Stomach smooth muscle (tissue), 2 donors: Measurements from ENCODE around the gene GGCX.
A peak's percentile ranks its signal among the peaks of the same experiment; 100 is the strongest.

Source experiments
- H3K27ac ChIP-seq: one replicate; pipeline ENCODE4 v1.7.0; 2013; ENCODE audit warnings: mild to moderate bottlenecking, low read length, inconsistent platforms
- H3K27me3 ChIP-seq, 2 donors: one replicate each; pipeline ENCODE4 v1.7.0; 2013; ENCODE audit warnings: low read length in 2 of 2; ENCODE audit not compliant: insufficient read depth in 2 of 2, control insufficient read depth in 1 of 2
- H3K36me3 ChIP-seq, 2 donors: one replicate each; pipeline ENCODE4 v1.7.0; 2013; ENCODE audit warnings: low read length in 2 of 2; ENCODE audit not compliant: control insufficient read depth in 2 of 2, insufficient read depth in 2 of 2
- H3K4me1 ChIP-seq: one replicate; pipeline ENCODE4 v1.7.0; 2013; ENCODE audit warnings: low read length; ENCODE audit not compliant: control insufficient read depth, insufficient read depth
- H3K4me3 ChIP-seq, 2 donors: one replicate each; pipeline ENCODE4 v1.7.0; 2013; ENCODE audit warnings: low read length in 2 of 2
- H3K9ac ChIP-seq, 2 donors: one replicate each; pipeline ENCODE4 v1.7.0; 2013; ENCODE audit warnings: low read length in 2 of 2, mild to moderate bottlenecking in 1 of 2
- H3K9me3 ChIP-seq, 2 donors: one replicate each; pipeline ENCODE4 v1.7.0; 2013; ENCODE audit warnings: low read length in 2 of 2; ENCODE audit not compliant: control insufficient read depth in 2 of 2
- donor health status: healthy.
- donor health status: Pancreatic carcinoma.

The GGCX gene

GRCh38 chr2:85540133-85540648 is 21.1 kb downstream of the GGCX start:
- Histone ChIP-seq H3K4me3 (peak overlapping the region; percentile 95 to 98), H3K27ac (peak overlapping the region; percentile 100), H3K9me3 (no peaks in the 10 kb centered on the region), H3K9ac (peak overlapping the region; percentile 99 to 100), H3K36me3 (peaks cover 21 to 27% of the 10 kb centered on the region in 2 donors), H3K4me1 (peaks cover 59% of the 10 kb centered on the region), H3K27me3 (no peaks in the 10 kb centered on the region)

GRCh38 chr2:85539361-85540132 is 21.7 kb downstream of the GGCX start:
- H3K27ac ChIP-seq, result peak overlapping the region; percentile 100
- peak overlapping the region; percentile 95 to 98 for H3K4me3 ChIP-seq
- peak overlapping the region; percentile 99 to 100 for H3K9ac ChIP-seq
- H3K9me3 ChIP-seq, result no peaks in the 10 kb centered on the region
- peaks cover 54% of the 10 kb centered on the region for H3K4me1 ChIP-seq
- no peaks in the 10 kb centered on the region for H3K27me3 ChIP-seq
- peaks cover 21 to 27% of the 10 kb centered on the region in 2 donors for H3K36me3 ChIP-seq

DNA sequence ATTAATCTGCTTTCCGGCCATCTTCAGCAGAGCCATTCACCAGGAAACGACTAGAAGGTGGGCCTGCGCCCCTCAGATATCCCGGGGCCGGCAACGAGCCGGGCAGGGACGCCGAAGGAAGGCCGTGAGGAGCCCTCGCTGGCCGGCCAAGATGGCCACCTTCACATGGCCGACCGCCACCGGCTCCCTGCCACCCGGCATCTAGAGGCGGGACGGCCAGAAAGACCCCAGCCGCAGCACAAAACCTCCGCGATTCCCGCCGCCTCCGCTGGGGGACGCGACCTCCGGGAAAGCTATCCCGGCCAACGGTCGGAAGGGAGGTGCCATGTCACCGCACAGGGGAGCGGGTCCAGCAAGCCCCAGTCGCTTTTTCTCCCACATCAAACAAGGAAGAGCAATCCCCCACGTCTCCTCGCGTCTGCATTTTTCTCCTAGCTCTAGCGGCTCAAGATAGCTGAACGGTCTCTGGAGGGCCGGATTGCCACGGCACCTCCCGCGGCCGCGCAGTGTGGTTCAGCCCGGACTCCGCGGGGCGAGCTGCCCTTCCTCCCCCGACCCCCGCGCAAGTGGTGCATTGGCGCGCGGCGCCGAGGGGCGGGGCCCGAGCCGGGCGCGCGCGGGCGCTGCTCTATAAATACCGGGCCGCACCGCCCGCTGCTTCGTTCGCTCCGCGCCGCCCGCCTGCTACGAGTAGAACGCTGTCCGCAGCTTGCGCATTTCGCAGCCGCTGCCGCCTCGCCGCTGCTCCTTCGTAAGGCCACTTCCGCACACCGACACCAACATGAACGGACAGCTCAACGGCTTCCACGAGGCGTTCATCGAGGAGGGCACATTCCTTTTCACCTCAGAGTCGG is 22.6 kb downstream of the GGCX start, which contains the start of gene MAT2A:
TSS of gene MAT2A (plus strand) at position 662 of the 854 bp plus-strand sequence. CDS start at position 782, 120 bp downstream.
- H3K36me3 ChIP-seq, result peaks cover 21 to 24% of the 10 kb centered on the region in 2 donors
- H3K9ac ChIP-seq, result peak within 1 kb of the TSS; percentile 99 to 100
- H3K9me3 ChIP-seq, result no peaks in the 10 kb centered on the region
- H3K4me1 ChIP-seq, result peaks cover 46% of the 10 kb centered on the region
- no peaks in the 10 kb centered on the region for H3K27me3 ChIP-seq
- peak within 1 kb of the TSS; percentile 95 to 98 for H3K4me3 ChIP-seq
- H3K27ac ChIP-seq, result peak within 1 kb of the TSS; percentile 100

- peak overlapping the region; percentile 100 for H3K27ac ChIP-seq
- peak overlapping the region; percentile 99 to 100 for H3K9ac ChIP-seq
- peaks cover 17 to 19% of the 10 kb centered on the region in 2 donors for H3K36me3 ChIP-seq
- H3K4me1 ChIP-seq, result peaks cover 39% of the 10 kb centered on the region
- no peaks in the 10 kb centered on the region for H3K27me3 ChIP-seq
- H3K9me3 ChIP-seq, result no peaks in the 10 kb centered on the region
- H3K4me3 ChIP-seq, result peak overlapping the region; percentile 89 to 98
These were observed 23.4 kb downstream of the GGCX start for GRCh38 chr2:85537600-85538506.

DNA sequence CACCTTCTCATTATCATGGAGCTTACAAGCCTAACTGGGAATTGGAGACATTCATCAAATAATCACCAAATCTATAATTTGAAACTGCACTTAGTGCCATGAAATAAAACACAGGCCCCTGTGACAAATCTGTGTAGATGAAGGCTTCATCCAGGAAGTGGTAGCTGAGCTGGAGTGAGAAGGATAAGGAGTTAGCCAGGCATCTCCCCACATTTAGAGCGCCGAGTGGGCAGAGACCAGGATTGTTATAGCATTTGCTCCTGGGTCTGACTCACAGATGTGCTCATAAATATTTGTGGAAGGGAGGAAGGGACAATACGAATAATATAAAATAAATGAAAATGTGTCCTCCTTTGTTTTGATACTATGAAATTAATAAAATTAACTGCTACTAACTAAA is 24.8 kb downstream of the GGCX start:
- H3K4me3 ChIP-seq, result no peak overlapping the region

DNA sequence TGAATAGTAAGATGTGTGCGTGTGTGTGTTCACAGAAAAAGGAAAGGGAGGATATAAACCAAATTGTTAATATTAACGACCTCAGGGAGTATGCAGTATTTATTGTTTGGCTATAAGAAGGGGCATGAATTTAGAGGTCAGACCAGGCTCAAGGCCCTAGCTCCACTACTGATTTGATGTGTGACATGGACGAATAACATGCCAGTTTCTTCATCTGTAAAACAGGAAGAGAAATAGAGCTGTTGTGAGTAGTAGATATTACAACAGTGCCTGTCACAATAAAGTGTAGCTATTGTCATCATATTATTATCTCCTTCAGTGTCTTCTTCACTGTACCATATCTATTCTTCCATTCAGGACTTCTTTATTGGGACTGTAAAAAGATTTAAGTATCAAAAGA is 26.4 kb downstream of the GGCX start:
- Histone ChIP-seq H3K27ac (no peak overlapping the region), H3K4me1 (peaks cover 22% of the 10 kb centered on the region), H3K9ac (no peak overlapping the region), H3K27me3 (no peaks in the 10 kb centered on the region), H3K36me3 (no peaks in the 10 kb centered on the region), H3K9me3 (no peaks in the 10 kb centered on the region), H3K4me3 (no peak overlapping the region)

More for the DNA sequence above, 24.8 kb downstream of the GGCX start:
- Histone ChIP-seq H3K36me3 (peaks cover 3 to 6% of the 10 kb centered on the region in 2 donors), H3K27me3 (no peaks in the 10 kb centered on the region), H3K4me1 (peaks cover 27% of the 10 kb centered on the region), H3K9ac (peak overlapping the region; percentile 36 to 100), H3K9me3 (no peaks in the 10 kb centered on the region), H3K27ac (peak overlapping the region; percentile 100)

DNA sequence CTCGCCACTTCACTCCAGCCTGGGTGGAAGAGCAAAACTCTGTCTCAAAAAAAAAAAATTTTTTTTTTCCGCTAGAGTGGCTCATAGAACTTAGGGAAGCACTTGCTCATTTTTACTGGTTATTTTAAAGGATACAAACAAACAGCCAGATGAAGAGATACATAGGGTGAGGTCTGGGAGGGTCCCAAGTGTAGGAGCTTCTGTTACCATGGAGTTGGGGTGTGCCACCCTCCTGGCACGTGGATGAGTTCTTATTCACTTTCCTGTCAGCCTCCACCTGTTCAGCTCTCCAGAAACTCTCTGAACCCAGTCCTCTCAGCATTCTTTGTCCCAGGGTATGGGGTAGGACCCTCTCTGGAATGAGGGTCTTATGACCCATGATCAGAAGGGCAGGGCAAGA is 27.2 kb downstream of the GGCX start:
- no peak overlapping the region for H3K9ac ChIP-seq
- H3K9me3 ChIP-seq, result no peaks in the 10 kb centered on the region
- no peak overlapping the region for H3K4me3 ChIP-seq
- no peaks in the 10 kb centered on the region for H3K36me3 ChIP-seq
- peaks cover 16% of the 10 kb centered on the region for H3K4me1 ChIP-seq
- H3K27me3 ChIP-seq, result no peaks in the 10 kb centered on the region
- H3K27ac ChIP-seq, result no peak overlapping the region

DNA sequence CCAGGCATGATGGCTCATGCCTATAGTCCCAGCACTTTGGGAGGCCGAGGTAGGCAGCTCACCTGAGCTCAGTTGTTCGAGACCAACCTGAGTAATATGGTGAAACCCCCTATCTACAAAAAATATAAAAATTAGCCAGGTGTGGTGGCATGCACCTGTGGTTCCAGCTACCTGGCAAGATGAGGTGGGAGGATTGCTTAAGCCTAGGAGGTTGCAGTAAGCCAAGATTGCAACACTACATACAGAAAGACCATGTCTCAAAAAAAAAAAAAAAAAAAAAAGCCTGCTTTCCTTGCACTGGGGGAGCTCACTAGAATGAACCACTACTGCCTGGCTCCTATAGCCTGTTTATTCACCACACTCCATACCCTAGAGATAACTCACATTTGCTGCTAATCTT is 29.7 kb downstream of the GGCX start:
- no peak overlapping the region for H3K9ac ChIP-seq
- peaks cover 4% of the 10 kb centered on the region for H3K4me1 ChIP-seq
- H3K36me3 ChIP-seq, result no peaks in the 10 kb centered on the region
- no peak overlapping the region for H3K27ac ChIP-seq
- no peak overlapping the region for H3K4me3 ChIP-seq
- no peaks in the 10 kb centered on the region for H3K27me3 ChIP-seq
- H3K9me3 ChIP-seq, result no peaks in the 10 kb centered on the region

DNA sequence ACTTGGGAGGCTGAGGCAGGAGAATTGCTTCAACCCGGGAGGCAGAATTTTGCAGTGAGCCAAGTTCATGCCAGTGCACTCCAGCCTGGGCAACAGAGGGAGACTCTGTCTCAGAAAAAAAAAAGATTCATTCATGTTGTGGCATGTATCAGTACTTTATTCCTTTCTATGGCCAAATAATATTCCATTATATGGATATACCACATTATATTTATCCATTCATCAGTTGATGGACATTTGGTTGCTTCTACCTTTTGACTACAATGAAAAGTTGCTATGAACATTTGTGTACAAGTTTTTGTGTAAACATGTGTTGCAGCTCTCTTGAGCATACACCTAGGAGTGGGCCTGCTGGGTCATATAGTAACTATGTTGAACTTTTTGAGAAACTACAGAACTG is 31.5 kb downstream of the GGCX start:
- Histone ChIP-seq H3K4me3 (no peak overlapping the region), H3K27ac (no peak overlapping the region), H3K4me1 (peaks cover 6% of the 10 kb centered on the region)

DNA sequence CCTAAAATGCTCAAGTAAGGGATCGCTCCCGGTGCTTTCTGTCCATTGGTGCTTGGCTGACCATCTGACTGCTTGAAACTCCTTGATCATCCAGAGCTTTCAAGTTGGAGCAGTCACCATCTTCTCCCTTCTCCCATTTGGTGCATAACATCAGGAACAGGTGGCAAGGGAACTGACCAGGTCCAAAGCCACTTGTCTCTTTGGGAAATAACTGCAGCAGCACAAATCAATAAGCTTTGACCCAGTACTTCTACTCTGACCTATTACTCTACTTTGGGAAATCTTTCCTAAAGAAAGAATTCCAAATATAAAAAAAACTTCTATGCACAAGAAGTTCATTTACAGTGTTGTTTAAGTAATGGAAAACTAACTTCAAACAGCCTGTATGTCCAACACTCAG is 32.9 kb downstream of the GGCX start:
- Histone ChIP-seq H3K4me1 (peaks cover 20% of the 10 kb centered on the region), H3K4me3 (no peak overlapping the region), H3K36me3 (no peaks in the 10 kb centered on the region), H3K9ac (no peak overlapping the region), H3K27ac (no peak overlapping the region), H3K27me3 (no peaks in the 10 kb centered on the region), H3K9me3 (no peaks in the 10 kb centered on the region)

More for the DNA sequence above, 31.5 kb downstream of the GGCX start:
- no peaks in the 10 kb centered on the region for H3K36me3 ChIP-seq
- H3K9me3 ChIP-seq, result no peaks in the 10 kb centered on the region
- no peaks in the 10 kb centered on the region for H3K27me3 ChIP-seq
- H3K9ac ChIP-seq, result no peak overlapping the region
